WTC11 (cell line): ENCODE data around the gene FPR1.

Source experiments
- ATF3 ChIP-seq: sonication (generic); formaldehyde crosslinking; conservative IDR thresholded peaks from 2 replicates; pipeline ENCODE4 v1.8.1; 2022; ENCODE audit warnings: mild to moderate bottlenecking, missing genetic modification reagents
- CTCF ChIP-seq: fragments of 200-600 bp; IDR thresholded peaks from 2 replicates; pipeline ENCODE4 v1.8.0; 2022; ENCODE audit warnings: antibody characterized with exemption
- JUN ChIP-seq: sonication (generic); formaldehyde crosslinking; IDR thresholded peaks from 2 replicates; pipeline ENCODE4 v1.8.0; 2023; ENCODE audit warnings: mild to moderate bottlenecking, missing genetic modification reagents
- RELA ChIP-seq: sonication (generic); formaldehyde crosslinking; IDR thresholded peaks from 2 replicates; pipeline ENCODE4 v1.8.1; 2022; ENCODE audit warnings: missing genetic modification reagents, mild to moderate bottlenecking, borderline replicate concordance
- SP1 ChIP-seq: sonication (generic); formaldehyde crosslinking; conservative IDR thresholded peaks from 2 replicates; pipeline ENCODE4 v1.8.1; 2022; ENCODE audit warnings: missing genetic modification reagents
- TCF7 ChIP-seq: sonication (generic); formaldehyde crosslinking; IDR thresholded peaks from 2 replicates; pipeline ENCODE4 v1.8.0; 2022; ENCODE audit warnings: mild to moderate bottlenecking, low read depth, missing genetic modification reagents, moderate library complexity
- ZNF138 ChIP-seq: sonication (generic); formaldehyde crosslinking; conservative IDR thresholded peaks from 2 replicates; pipeline ENCODE4 v1.8.1; 2022; ENCODE audit warnings: mild to moderate bottlenecking, moderate library complexity, missing genetic modification reagents
- TF ChIP-seq, protein P1 (sequence below): sonication (generic); formaldehyde crosslinking; IDR thresholded peaks from 2 replicates; pipeline ENCODE4 v1.8.0; 2022; ENCODE audit warnings: mild to moderate bottlenecking, missing genetic modification reagents

DNA sequence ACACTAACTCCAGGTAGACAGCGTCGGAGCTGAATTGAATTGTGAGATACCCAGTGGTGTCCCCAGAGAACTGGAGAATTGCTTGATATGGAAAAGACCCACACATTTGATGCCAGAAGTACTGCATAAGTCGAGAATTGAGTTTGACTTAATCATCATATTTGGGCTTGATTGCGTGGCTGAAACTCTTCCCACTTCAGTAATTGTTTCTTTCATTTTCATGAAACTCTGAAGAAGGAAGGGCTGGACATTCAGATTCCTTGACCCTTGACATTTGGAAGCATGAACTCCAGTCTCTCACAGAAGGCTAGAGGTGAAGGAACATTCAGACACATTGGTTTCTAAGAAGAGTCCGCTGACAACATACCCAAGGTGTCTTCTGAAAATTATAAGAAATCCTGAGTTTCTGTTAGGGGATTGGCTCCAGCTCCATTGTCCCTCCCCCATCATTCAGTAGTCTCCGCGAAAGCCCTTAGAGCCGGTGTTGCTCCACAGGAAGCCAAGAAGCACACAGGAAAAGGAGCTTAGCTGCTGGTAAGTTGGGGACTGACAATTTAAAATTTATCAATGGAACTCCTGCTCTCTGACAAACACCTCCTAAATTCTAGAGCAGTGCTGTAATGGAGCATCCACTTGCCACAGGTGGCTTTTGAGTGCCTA is 9.1 kb upstream of the FPR1 start, which contains the start of gene FPR2:
- TF ChIP-seq SP1 (CRISPR knock-in tag), result no peak
- TF ChIP-seq, protein P1, sequence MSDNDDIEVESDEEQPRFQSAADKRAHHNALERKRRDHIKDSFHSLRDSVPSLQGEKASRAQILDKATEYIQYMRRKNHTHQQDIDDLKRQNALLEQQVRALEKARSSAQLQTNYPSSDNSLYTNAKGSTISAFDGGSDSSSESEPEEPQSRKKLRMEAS, result no peak
- no peak for TF ChIP-seq CTCF
- TF ChIP-seq RELA (CRISPR knock-in tag), result no peak
- no peak for TF ChIP-seq ATF3 (CRISPR knock-in tag)
- no peak for TF ChIP-seq ZNF138 (CRISPR knock-in tag)
- no peak for TF ChIP-seq JUN (CRISPR knock-in tag)
- no peak for TF ChIP-seq TCF7 (CRISPR knock-in tag)
